Activated CD8-positive, alpha-beta T cell treated with anti-CD3 and anti-CD28 coated beads, Interleukin-2, amount 10 ng/mL, durations not matched to agents 7 days and 5 days (primary cell): ENCODE data around the gene LIPC. TPM values are rescaled to one million over a fixed set of nuclear protein-coding genes. Genes with fewer than 3 reads are reported as not detected.

Source experiments
- ATAC-seq: fragments of 150-1000 bp; cut with Tn5 transposase; one replicate; pipeline ENCODE4 v1.10.0; 2021; ENCODE audit warnings: moderate library complexity
- CTCF ChIA-PET: fragments of 350-600 bp; sonication (Branson Sonifier 250); formaldehyde crosslinking; loops from one replicate; lab custom pipeline; 2021; ENCODE audit warnings: antibody characterized with exemption; lab: Charles Lee
- POLR2A ChIA-PET: fragments of 350-600 bp; sonication (Branson Sonifier 250); formaldehyde crosslinking; loops from one replicate; lab custom pipeline; 2021; ENCODE audit warnings: antibody characterized with exemption; lab: Charles Lee
- DNase-seq: peaks from one replicate; pipeline ENCODE4 v3.0.0-alpha.2; 2020
- H3K27ac Mint-ChIP-seq: one replicate; pipeline ENCODE4 v1.8.0; 2021; ENCODE audit warnings: mild to moderate bottlenecking, mixed read lengths
- H3K27me3 Mint-ChIP-seq: one replicate; pipeline ENCODE4 v1.8.0; 2021; ENCODE audit warnings: low read depth, mixed read lengths
- H3K36me3 Mint-ChIP-seq: one replicate; pipeline ENCODE4 v1.8.0; 2021; ENCODE audit warnings: low read depth, mixed read lengths
- H3K4me1 Mint-ChIP-seq: one replicate; pipeline ENCODE4 v1.8.0; 2021; ENCODE audit warnings: low read depth, mixed read lengths
- H3K4me3 Mint-ChIP-seq: one replicate; pipeline ENCODE4 v1.8.0; 2021; ENCODE audit warnings: mild to moderate bottlenecking, mixed read lengths
- H3K9me3 Mint-ChIP-seq: one replicate; pipeline ENCODE4 v1.8.0; 2022; ENCODE audit warnings: mixed read lengths; ENCODE audit not compliant: insufficient read depth
- total RNA-seq, 2 experiments: library from RNA; stranded (reverse); gene quantifications; one replicate each; pipeline ENCODE4 v1.2.3, GENCODE V29; 2021

The LIPC gene
- total RNA-seq, 2 experiments from 2014 or later, result 4.1 to 4.4 TPM

DNA sequence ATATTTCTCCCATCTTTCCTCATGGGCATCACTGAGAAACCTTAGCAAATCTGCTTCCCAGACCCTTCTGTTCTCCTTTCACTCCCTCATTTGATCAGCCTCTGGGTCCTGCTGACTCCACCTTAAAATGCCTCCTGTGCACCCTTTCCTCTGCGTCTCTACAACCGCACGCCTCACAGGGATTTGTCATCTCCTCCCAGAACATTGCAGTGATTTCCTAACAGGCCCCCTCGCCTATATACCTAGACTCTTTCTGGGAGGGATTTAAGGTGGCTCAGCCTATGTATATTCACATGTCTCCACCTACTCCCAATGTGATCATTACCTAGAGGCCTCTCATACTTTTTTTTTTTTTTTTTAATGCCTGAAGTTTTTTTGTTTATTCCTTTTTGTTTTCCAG lies 69.2 kb downstream of the LIPC start:
- Mint-ChIP-seq H3K36me3 (peaks cover 3% of the 10 kb centered on the region), H3K27ac (no peak overlapping the region), H3K4me3 (no peak overlapping the region), H3K27me3 (no peaks in the 10 kb centered on the region), H3K4me1 (peaks cover 31% of the 10 kb centered on the region), H3K9me3 (no peaks in the 10 kb centered on the region)
- ChIA-PET POLR2A (no interaction called here), CTCF (no interaction called here)
- ATAC-seq (no peak), DNase-seq (no peak)

DNA sequence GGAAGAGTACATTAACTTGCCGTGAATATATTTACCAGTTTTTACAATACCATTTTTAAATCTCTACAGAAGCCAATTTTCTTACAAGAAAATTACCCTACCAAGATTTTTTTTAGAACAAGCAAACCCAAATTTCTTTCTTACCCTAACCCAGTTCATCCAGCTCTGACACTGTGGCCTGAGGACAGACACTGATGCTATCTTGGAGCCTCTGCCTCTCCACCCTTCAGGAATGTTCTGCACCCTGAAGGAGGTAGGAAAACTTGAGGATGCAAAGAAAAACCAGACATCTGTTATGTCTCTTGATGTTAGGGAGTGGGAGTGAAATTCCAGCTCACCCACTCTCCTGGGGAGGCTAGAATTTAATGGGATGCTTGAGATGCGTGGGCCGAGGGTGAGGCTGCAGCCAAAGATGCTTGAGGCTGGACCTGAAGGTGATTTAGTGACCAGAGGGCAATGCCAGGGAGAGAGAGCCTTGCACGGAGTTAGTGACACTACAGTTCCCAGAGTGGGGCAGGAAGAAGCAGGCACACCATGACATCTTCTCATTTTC lies 69.9 kb downstream of the LIPC start:
- peaks cover 31% of the 10 kb centered on the region for H3K4me1 Mint-ChIP-seq
- H3K36me3 Mint-ChIP-seq, result peaks cover 3% of the 10 kb centered on the region
- no peak overlapping the region for H3K4me3 Mint-ChIP-seq
- no peaks in the 10 kb centered on the region for H3K27me3 Mint-ChIP-seq
- H3K9me3 Mint-ChIP-seq, result no peaks in the 10 kb centered on the region
- ChIA-PET POLR2A (no interaction called here), CTCF (no interaction called here)
- DNase-seq, result no peak
- ATAC-seq, result no peak
- no peak overlapping the region for H3K27ac Mint-ChIP-seq

DNA sequence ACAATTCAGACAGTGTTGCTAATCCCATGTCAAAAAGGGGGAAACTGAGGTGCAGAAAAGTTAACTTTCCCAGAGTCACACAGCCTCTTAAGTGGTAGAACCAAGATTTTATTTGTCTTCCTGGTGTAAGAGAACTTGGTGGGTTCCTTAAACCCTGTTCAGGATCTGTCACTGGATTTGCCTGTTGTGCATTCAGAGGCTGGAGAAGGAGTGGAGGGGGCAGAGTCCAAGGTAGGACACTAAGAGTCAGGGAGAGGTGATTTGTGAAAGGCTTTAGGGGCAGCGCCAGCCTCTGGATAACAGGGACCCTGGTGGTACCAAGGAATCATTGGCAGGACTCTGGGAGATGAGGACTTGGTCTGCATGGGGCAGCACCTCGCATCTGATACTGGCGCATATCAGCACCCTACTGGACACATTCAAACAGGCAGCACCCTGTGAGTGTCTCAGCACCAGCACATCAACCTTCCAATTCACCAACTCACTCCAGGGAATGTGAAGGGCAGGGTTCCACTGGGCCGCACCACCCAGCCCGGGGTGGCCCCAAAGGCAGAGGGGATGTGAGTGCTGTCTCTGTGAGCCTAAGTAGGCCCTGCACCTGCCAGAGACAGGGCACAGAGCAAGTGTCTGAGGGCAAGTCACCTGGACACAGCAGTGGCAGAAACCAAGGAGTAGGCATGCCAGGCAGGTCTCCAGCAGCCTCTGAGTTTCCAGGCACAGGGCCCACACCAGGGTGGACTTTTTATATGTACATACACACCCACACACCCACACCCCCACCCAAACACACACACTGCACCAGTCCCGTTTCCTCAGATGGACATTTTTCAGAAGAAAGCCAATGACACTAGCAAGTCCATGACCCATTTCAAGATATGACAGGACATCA lies 71.6 kb downstream of the LIPC start:
- DNase-seq (no peak), ATAC-seq (no peak)
- Mint-ChIP-seq H3K4me3 (no peak overlapping the region), H3K27ac (no peak overlapping the region), H3K27me3 (peaks cover 5% of the 10 kb centered on the region), H3K4me1 (peaks cover 22% of the 10 kb centered on the region), H3K9me3 (no peaks in the 10 kb centered on the region), H3K36me3 (peaks cover 3% of the 10 kb centered on the region)
- ChIA-PET CTCF (no interaction called here), POLR2A (no interaction called here)

- Mint-ChIP-seq H3K9me3 (no peaks in the 10 kb centered on the region), H3K27me3 (peaks cover 5% of the 10 kb centered on the region), H3K27ac (no peak overlapping the region), H3K4me3 (no peak overlapping the region), H3K4me1 (peaks cover 25% of the 10 kb centered on the region), H3K36me3 (peaks cover 3% of the 10 kb centered on the region)
- ATAC-seq, result no peak
- no peak for DNase-seq
- ChIA-PET POLR2A (interaction anchor here (0.6 to 0.9 kb wide), 2 partner anchors 13 to 17 kb away, joined by 3 read pairs; no protein-coding TSS in a partner anchor), CTCF (interaction anchor here (1.0 to 1.9 kb wide), 2 partner anchors 13 to 63 kb away, joined by 3 to 10 read pairs; no protein-coding TSS in a partner anchor)
These were observed 73.0 kb downstream of the LIPC start for GRCh38 chr15:58504674-58505234.

DNA sequence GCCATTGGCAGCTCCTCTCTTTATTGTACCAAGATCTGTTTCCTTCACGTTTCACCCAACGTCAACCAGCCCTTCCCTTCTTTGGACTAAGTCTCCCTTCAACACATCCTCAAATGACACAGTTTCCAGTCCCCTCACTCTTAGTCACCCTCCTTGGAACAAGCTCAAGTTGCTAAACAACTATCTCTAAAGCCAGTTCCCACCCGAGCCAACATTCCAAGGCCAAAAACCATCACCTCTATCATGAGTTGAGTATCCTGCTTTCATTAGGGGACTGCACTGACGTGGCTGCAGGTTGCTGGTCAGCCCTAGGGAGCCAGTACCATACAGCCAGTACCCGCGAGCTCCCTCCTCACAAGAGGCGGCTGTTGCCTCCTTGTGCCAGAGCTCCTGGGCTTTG lies 73.8 kb downstream of the LIPC start:
- Mint-ChIP-seq H3K9me3 (no peaks in the 10 kb centered on the region), H3K27ac (no peak overlapping the region), H3K4me3 (no peak overlapping the region), H3K27me3 (peaks cover 5% of the 10 kb centered on the region), H3K36me3 (peaks cover 3% of the 10 kb centered on the region), H3K4me1 (peaks cover 25% of the 10 kb centered on the region)
- no peak for DNase-seq
- ChIA-PET CTCF (interaction anchor here (1.0 to 1.9 kb wide), 2 partner anchors 12 to 63 kb away, joined by 3 to 10 read pairs; no protein-coding TSS in a partner anchor), POLR2A (interaction anchor here (0.6 to 0.9 kb wide), 2 partner anchors 13 to 18 kb away, joined by 3 read pairs; no protein-coding TSS in a partner anchor)
- ATAC-seq, result no peak

GRCh38 chr15:58506064-58506490 lies 74.3 kb downstream of the LIPC start:
- Mint-ChIP-seq H3K27me3 (peaks cover 5% of the 10 kb centered on the region), H3K4me1 (peaks cover 25% of the 10 kb centered on the region), H3K4me3 (no peak overlapping the region), H3K36me3 (peaks cover 3% of the 10 kb centered on the region), H3K27ac (peak overlapping the region; percentile 62), H3K9me3 (no peaks in the 10 kb centered on the region)
- ChIA-PET CTCF (interaction anchor here (1.9 kb wide), 1 partner anchor 11 kb away, joined by 10 read pairs; no protein-coding TSS in a partner anchor), POLR2A (no interaction called here)
- ATAC-seq (peak; percentile 23), DNase-seq (no peak)

GRCh38 chr15:58506783-58507668 lies 75.2 kb downstream of the LIPC start:
- H3K36me3 Mint-ChIP-seq, result peaks cover 3% of the 10 kb centered on the region
- ChIA-PET CTCF (interaction anchor here (1.9 to 3.0 kb wide), 2 partner anchors 10 to 47 kb away, joined by 4 to 17 read pairs; no protein-coding TSS in a partner anchor), POLR2A (interaction anchor here (1.0 kb wide), 2 partner anchors 9 to 10 kb away, joined by 3 read pairs; no protein-coding TSS in a partner anchor)
- H3K27me3 Mint-ChIP-seq, result peaks cover 5% of the 10 kb centered on the region
- H3K9me3 Mint-ChIP-seq, result no peaks in the 10 kb centered on the region
- H3K27ac Mint-ChIP-seq, result peak overlapping the region; percentile 62
- no peak for ATAC-seq
- no peak overlapping the region for H3K4me3 Mint-ChIP-seq
- peaks cover 25% of the 10 kb centered on the region for H3K4me1 Mint-ChIP-seq
- DNase-seq, result no peak

DNA sequence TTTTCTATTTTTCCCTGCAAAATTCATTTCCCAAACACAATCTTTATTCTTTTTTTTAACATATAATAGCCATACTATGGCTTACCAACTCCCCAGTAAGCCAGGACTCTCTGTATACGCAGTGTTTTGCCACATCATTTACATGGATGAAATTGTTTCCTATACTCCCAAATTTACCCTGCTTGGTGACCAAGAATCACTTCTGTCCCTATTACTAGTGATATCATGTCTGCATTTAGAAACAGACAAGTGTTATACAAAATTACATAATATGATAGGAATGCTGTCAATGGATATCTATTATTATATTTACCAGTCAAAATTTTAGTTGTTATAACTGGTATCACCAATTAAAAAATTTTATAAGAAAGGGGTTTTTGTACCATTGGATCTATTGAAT lies 77.8 kb downstream of the LIPC start:
- ChIA-PET POLR2A (interaction anchor here (0.7 kb wide), 1 partner anchor 12 kb away, joined by 7 read pairs; no protein-coding TSS in a partner anchor), CTCF (interaction anchor here (3.0 kb wide), 1 partner anchor 8 kb away, joined by 17 read pairs; no protein-coding TSS in a partner anchor)
- H3K4me1 Mint-ChIP-seq, result peaks cover 24% of the 10 kb centered on the region
- H3K4me3 Mint-ChIP-seq, result no peak overlapping the region
- H3K27me3 Mint-ChIP-seq, result peaks cover 5% of the 10 kb centered on the region
- no peak for DNase-seq
- H3K36me3 Mint-ChIP-seq, result peaks cover 5% of the 10 kb centered on the region
- ATAC-seq, result no peak
- no peaks in the 10 kb centered on the region for H3K9me3 Mint-ChIP-seq
- no peak overlapping the region for H3K27ac Mint-ChIP-seq

- peaks cover 11% of the 10 kb centered on the region for H3K36me3 Mint-ChIP-seq
- ChIA-PET CTCF (no interaction called here), POLR2A (no interaction called here)
These were observed 79.2 kb downstream of the LIPC start for GRCh38 chr15:58510715-58511598.

GRCh38 chr15:58511599-58511987 lies 79.8 kb downstream of the LIPC start:
- ATAC-seq, result no peak

More at GRCh38 chr15:58510715-58511598, 79.2 kb downstream of the LIPC start:
- Mint-ChIP-seq H3K4me1 (peaks cover 22% of the 10 kb centered on the region), H3K27ac (no peak overlapping the region), H3K9me3 (peaks cover 4% of the 10 kb centered on the region), H3K27me3 (peaks cover 5% of the 10 kb centered on the region), H3K4me3 (no peak overlapping the region)
- DNase-seq, result no peak
- ATAC-seq, result no peak

More at GRCh38 chr15:58511599-58511987, 79.8 kb downstream of the LIPC start:
- Mint-ChIP-seq H3K27ac (no peak overlapping the region), H3K9me3 (peaks cover 7% of the 10 kb centered on the region), H3K4me3 (no peak overlapping the region), H3K4me1 (peaks cover 22% of the 10 kb centered on the region), H3K27me3 (peaks cover 5% of the 10 kb centered on the region), H3K36me3 (peaks cover 15% of the 10 kb centered on the region)
- ChIA-PET CTCF (no interaction called here), POLR2A (no interaction called here)
- no peak for DNase-seq
